NCI-H446 (cell line): ENCODE measurements around the gene PUM1.

Source experiments
- DNase-seq, 2 experiments: peaks; one replicate each; lab custom pipeline; 2025; lab: John Stamatoyannopoulos, UW

Gene PUM1

DNA sequence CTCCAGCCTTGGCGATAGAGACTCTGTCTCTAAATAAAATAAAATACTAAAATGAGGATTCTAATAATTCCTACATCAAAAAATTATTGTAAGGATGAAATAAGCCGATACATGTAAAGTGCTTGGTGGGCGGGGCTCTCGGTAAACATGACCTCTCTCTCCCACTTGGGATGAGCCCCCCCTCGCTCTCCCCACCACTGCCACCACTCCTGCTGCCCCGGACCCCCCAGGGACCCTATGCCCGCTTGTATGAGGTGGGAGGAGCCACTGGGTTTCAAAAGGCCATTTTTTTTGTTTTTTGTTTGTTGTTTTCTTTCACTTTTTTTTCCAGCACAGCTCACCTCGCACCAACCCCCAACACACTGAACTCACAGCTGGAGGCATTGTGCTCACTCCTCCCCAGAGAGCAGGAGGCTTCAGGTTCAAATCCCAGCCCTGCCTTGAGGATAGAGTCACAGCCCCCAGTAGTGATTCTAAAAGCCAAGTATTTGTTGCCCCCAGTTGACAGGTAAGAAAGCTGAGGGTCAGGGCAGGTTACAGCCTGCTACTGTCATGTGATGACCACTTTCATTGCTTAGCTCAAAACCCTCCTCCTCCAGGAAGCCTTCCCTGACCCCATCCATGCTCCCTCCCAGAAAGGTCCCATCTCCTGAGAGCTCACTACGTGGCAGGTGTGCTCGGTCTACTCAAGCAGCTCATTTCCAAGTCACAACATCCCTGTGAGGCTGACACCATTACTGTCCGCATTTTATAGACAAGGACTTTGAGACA is 161.1 kb downstream of the PUM1 start:
- no peak for DNase-seq

DNA sequence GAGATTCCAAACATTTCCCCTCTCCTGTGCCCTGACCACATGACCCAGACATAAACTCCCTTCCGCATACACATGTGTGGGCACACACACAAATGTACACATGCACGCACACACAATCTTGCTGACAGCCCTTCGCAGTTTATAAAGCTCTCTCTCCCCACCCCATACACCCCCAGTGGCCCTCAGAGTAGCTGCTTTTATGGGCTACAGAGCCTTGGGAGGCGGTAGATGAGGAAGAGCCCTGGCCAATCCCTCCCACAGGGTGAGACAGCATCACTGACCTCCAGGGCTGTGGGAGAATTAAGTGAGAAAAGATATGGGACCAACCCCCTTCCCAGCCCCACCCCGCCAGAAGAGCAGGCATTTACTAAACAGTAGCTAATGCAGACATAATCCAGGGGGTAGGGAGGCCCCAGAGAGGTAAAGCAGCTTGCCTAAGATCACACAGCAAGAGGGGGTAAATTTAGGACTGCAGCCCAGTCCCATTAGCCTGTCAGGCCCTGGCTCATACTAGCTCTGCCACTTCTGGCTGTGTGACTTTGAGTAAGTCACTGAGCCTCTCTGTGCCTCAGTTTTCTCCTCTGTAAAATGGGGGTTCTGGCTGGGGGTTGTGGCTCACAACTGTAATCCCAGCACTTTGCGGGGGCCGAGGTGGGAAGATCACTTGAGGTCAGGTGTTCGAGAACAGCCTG is 162.0 kb downstream of the PUM1 start:
- DNase-seq = no peak

DNA sequence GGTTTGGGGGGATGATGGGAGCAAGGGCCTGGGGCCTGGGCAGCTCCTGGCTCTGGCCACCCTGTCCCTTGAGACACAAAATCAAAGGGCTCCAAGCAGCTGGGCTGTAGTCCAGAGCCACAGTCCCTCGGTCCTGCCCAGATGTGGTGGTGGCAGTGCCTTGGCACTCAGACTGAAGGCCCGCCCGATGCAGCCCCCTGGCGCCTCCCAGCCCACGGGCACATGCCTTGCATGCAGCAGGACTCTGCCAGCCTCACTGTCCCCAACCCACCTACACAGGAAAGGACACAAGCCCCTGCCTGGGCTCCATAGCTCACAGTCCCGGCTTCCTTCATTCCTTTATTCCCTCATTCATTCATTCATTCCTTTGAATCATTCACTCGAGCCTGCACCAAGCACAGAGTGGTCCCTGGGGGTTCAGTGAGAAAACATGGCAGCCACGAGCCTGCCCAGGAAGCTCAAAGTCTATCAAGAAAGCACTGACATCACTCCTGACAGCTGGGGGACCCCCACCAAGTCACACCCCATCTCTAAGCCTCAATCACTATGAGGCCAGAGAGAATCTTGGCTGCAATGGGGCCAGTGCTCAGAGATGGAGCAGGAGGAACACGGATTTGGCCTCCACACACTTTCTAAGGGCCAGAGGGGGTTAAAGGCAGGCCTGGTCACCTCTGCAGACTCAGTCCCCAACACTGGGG is 162.8 kb downstream of the PUM1 start:
- DNase-seq = no peak

DNA sequence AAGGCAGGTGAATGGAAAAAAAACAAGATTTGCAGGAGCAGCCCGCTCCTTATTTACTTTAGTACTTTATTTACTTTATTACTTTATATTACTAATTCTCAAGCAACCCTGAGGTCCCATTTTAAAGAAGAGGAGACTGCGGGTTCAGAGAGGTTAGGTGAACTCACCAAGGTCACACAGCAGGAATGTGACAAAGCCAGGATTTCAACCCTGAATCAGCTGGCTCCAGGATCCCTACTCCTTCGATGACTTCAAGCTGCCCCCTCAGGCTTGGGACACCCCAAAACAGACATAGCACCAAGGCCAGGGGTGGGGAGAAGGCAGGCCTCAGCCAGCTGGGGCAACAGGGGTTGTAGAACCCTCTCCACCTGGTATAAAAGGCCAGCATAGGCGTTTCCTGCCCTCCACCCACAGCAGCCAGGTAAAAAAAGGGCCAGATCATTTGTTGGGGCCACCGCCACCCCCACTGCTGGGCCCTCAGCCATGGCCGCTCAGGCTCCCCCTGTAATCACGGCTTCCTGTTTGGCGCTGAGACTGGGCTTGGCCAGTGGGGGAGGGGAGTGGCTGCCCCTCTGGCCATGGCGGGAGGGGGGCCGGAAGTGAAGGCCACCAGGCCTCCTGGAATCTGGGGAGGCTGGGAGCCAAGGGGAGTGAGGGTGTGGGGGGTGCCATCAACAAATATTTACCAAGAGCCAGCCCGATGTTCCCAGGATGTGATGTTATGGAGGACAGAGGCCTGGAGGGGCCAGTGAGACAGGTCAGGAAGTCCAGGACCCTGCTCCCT is 163.5 kb downstream of the PUM1 start:
- no peak for DNase-seq

DNA sequence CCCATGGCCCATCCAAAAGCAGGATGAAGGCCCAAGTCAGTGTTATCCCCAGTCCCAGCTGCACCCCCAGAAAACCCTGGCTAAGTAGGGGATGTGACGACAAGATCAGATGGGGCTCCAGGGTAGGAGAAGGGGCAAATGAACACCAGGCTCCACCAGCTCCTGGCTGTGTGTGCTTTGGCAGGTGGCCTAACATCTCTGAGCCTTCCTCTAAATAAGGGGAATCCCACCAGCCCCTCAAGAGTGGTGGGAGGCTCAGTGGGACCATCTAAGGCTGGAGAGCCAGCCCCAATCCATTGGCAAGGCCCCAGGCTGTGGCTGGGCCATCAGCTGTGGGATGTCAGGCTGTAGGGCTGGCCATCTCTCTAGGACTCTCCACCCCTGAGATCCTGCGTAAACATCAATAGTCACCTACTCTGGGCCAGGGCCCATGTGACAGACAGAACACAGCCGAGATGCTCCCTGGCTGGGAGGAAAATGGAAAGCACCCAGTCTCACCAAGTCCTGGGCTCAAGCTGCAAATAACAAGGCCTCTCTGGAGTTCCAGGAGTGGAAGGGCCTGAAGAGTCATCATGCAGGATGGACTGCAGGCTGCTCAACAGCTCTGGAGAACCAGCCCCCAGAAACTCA is 164.5 kb downstream of the PUM1 start:
- DNase-seq = no peak

DNA sequence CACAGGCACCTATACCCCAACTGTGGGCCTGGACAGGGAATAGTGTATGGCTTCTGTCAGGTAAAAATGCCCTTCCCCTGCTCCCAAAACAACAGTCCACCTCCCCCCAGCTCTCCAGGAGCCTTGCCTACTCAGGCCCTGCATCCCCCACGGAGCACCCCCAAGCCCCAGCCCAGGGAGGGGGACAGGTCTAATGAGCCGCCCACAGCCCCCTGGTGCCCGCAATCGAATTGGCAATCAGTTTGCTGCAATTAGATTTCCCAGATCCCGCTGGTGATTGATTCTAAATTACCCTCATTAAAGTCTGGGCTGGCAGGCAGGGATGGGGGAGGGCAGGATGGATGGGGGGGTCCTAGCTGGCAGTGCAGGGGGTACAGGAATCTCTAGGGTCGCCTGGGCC is 165.0 kb downstream of the PUM1 start:
- no peak for DNase-seq

DNA sequence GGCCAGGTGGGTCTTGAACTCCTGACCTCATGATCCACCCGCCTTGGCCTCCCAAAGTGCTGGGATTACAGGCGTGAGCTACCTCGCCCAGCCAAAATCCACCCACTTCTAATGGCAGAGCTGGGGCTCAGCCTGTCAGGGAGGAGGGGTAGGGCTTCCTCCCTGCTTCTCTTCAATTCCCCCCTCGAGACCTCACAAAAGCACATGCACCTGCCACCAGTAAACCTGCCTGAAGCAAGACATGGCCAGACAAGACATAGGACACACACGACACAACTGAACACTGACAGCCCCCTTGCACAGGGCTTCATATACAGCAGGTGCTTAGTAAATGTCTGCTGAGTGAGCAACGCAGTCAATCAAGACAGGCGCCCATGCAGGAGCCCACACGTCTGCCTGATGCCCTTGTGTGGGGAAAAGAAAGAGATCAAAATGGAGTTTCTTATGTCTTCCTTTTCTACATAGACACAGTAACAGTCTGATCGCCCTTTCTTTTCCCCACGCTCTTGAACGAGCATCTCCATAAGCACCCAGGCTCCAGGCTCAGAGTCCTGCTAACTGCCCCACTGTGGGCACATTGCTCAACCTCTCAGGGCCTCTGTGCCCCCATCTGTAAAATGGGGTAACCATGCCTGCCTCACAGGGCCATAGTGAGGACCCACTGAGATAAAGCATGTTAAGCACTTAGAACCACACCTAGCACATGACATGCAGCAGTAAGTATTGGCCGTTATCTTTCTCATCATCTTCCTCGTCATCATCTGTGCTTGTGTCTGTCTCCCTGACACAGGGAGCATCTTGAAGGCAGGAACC is 165.7 kb downstream of the PUM1 start:
- no peak for DNase-seq

DNA sequence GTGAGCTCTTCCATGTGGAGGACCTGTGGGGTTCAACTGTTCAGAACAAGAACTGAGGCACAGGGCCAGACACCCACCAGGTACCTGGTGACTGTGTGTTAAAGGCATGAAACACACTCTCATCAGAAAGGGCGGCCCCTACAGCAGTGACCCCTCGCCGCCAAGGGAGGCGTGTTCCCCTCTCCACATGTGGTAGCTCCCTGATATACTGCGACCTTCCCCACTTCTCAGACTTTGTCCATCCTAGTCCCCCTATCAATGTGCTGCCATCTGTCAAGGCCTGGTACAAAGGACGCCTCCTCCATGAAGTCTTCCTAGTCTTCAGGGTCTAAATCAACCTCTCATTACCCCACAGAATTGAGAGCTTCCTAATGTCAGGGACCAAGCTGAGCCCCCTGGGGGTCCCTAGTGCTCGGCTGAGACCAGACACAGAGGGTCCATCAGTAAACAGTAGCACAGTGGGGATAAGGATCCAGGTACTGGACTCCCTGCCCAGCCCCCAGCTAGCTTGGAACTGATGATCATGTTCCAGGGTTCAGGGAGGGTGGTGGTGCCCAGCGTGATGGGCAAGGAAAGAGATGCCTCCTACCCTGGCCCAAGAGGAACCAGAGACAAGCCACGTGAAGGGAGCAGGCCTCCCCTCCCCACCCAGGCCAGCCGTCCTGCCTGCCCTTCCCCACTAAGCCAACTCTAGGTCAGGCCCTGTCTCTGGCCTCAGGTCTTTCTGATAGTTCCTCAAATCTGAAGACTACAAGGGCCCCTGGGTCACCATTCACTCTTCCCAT is 167.3 kb downstream of the PUM1 start:
- no peak for DNase-seq

DNA sequence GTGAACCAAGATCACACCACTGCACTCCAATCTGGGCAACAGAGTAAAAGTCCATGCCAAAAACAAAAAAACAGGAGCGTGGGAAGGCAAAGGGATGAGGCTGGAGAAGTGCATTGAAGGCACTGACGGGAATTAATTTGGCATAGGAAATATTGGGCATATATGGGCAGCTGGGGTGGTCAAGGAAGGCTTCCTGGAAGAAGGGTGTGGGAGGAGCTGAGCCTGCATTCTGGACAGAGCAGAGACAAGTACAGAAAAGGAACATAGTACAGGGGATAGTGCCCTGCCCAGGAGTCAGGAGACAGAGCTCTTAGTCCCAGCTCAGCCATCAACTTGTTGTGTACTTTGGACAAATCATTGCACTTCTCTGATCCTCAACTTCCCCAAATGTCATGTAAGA is 168.6 kb downstream of the PUM1 start:
- no peak for DNase-seq

DNA sequence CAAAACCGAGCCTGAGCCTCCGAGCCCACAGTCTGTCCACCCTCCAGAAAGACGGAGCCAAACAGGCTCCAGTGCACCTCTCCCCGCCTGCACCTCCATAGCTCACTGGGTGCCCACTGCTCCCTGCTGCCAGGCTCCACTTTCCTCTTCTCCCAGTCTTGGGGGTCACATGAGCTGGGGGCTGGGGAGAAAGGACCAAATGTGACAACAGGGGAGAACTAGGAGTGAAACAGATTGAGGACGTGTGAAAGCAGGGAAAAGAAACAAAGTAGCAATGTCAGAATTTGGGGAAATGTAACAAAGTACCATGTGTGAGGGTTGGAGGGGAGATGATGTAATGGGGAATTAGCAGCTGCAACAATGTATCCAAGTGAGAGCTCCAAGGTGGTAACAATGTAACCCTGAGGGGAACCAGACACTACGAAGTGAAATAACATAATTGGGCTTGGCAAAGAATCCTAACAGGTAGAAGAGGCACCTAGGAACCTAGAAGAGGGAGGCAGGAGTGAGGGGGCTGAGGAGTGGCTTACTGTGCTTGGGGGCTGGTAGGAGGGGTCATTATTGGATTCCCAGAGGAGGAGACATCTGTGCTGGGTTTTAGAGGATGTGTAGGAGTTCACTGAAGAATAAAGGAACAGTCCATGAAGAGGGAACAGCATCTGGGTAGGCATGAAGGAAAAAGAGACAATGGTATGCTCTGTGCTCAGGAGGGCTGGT is 169.4 kb downstream of the PUM1 start:
- no peak for DNase-seq

DNA sequence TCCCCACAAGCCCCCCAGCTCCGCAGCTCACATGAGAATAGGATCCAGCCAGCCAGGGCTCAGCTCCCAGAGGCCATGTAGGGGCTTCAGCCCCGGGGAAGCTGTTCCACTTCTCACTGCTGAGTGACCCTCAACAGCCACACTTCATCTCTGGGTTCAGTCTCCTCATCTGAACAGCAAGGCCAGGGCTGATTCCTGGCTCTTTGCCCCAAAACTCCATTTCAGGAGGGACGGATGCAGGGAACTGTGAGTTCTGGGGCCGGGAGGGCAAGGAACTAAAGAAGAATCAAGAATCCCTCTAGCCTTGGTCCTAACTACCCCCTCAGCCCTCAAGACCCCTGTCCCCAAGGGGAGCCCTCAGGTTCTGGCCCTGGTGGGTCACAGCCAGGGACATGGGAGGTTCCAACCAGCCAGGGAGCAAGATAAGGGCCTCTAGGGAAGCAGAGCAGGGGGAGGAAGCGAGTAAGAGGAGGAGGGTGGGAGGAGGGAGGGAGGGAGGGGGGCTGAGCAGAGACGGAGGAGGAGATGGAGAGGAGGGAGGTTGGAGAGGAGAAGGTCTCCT is 170.1 kb downstream of the PUM1 start:
- DNase-seq = no peak

DNA sequence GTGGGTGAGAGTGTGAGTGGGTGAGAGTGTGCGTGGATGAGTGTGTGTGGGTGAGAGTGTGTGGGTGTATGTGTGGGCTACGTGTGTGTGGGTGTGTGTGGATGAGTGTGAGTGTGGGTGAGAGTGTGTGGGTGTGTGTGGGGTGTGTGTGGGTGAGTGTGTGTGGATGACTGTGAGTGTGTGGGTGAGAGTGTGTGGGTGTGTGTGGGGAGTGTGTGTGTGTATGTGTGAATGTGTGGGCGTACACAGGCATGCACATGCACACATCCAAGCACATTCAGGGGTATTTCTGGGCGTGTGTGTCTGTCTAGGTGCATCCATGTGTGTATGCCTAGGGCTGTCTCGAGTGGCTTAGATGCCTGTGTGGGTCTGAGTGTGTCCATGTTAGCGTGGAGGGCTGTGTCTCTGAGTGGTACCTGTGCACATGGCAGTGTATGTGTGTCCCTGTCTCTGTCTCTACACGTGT is 171.0 kb downstream of the PUM1 start:
- DNase-seq = no peak

DNA sequence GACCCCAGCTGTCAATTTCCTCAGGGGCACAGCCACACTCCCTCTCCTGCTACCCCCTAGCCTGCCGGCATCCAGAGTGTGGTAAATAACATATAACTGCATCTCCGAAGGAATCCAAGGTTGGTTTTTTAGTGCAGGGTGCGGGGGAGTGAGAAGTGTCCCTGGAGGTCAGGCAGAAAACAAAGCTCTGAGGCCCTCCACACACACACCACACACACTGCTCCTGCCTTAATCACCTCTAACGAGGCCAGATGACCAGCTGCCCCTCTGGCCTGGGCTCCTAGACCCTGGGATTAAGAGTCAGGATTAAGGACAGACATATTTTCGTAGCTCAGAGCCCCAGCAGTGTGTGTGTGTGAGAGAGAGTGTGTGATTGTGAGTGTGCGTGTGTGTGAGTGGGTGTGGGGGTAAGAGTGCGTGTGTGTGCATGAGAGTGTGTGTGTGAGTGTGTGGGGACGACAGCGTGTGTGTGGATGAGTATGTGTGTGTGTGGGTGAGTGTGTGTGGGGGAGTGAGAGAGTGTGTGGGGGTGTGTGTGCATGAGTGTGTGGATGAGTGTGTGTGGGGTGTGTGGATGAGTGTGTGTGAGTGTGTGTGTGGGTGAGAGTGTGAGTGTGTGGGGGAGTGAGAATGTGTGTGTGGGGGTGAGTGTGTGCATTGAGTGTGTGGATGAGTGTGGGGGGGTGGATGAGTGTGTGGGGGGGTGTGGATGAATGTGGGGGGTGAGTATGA is 171.6 kb downstream of the PUM1 start:
- no peak for DNase-seq

DNA sequence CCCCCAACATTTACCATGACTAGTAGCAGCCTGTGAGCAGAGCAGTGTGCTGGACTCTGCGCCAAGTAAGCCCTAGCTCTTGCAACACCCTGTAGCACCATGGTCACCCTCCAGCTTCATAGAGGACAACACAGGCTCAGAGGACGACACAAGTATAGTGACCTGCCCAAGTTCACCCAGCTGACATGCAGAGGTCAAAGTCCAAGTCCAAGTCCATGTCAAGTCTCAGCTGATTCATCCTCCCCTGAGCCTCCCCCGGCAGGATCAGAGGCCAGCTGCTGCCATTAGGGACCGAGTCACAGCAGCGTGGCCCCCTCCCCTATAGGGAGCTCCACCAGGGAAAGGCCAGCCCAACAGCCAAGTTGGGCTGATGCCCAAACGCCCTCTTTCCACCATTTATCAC is 172.8 kb downstream of the PUM1 start:
- no peak for DNase-seq

DNA sequence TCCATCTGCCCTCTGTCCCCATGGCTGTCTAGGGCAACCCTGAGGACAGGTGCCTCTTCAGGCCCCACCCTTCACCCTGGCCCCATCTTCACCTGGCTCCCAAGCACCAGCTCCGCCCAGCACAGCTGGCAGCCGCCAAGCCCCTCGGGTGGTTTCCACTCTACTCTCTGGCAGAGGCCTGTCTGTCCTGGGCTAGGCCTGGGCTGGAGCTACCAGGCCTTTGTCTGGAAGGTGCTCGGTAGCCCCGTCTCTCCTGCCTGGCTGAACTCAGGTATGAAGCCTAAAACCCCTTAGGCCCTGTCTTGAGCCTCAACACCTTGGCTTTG is 174.3 kb downstream of the PUM1 start:
- no peak for DNase-seq

DNA sequence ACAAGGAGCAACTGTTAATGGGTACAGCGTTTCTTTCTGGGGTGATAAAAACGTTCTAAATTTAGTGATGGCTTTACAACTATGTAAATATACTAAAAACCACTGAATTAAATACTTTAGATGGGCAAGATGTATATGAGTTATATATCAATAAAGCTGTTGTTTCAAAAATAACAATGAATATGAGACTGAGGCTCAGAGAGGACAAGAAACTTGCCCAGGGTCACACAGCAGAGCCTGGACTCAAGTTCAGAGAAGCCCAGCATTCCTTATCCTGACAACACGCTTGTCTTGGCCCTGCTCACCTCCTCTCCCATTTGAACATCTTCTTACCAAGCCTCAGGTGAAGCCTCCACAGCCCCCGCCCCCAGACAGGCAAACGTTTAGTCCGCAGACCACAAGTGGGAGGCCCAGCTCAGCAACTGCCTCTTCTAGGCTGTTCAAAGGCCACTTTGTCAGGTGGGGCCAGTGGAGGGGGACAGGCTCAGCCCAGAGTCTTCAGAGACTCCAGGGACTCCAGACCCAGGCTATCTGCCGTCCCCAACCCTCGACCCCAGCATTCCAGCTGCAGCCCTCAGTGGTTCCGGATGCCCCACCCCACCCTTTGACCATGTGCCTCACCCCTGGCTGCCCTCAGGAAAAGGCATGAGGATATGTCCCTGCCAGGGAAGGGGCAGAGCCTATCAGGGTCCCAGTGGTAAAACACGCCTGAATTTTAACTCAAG is 174.9 kb downstream of the PUM1 start:
- no peak for DNase-seq

DNA sequence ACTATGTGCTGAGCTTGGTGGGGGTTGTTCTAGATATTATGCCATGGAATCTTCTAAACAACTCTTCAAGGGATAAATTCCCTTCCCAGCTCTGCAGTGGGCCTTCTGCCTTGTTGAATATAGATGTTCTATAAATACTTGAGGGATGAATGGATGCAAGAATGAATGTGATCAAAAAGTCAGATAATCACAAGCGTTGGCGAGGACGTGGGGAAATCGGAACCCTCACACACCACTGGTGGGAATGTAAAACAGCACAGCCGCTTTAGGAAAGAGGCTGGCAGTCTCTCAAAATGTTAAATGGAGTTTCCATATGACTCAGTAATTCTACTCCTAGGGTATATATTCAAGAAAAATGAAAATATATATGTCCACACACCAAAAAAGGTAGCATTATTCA is 176.0 kb downstream of the PUM1 start:
- DNase-seq = no peak

DNA sequence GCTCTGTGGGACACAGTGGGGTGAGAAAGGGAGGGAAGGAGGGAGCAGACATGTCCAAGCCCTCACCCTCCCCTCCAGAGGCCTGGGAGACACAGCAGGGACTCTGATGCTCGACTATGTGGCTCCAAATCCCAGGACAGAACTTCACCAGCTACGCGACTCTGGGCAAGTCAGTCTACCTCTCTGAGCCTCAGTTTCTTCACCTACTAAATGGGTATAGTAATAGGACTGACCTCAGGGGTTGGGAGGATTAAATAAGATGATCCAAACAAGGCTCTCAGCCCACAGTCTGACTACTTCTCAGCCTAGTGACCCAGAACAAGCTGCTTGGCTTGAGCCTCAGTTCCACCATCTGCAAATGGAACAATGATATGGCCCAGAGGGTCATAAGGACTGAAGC is 176.5 kb downstream of the PUM1 start:
- no peak for DNase-seq
